Loucy (cell line): ENCODE measurements around the gene MAP4K1.

Experiments used
- CTCF ChIP-seq: fragments of 200-600 bp; sonication (generic); conservative IDR thresholded peaks from 2 replicates; pipeline ENCODE4 v1.5.1; 2014; ENCODE audit warnings: mild to moderate bottlenecking, antibody characterized with exemption, low read length
- EZH2phosphoT487 ChIP-seq: fragments of 200-600 bp; IDR thresholded peaks from 2 replicates; pipeline ENCODE4 v1.6.1; 2018; ENCODE audit warnings: antibody characterized with exemption, mild to moderate bottlenecking, moderate library complexity, borderline replicate concordance

- no peak for TF ChIP-seq CTCF
- TF ChIP-seq EZH2phosphoT487, result no peak
Observed at GRCh38 chr19:38616265-38616664, 1.5 kb downstream of the MAP4K1 start.
